Testis (tissue), 2 donors: Measurements from ENCODE around the gene ZMAT5.

Source experiments
- POLR2A ChIP-seq: fragments of 450-650 bp; IDR thresholded peaks from one replicate; pipeline ENCODE4 v1.6.1; 2017; ENCODE audit warnings: antibody characterized with exemption, mild to moderate bottlenecking, moderate library complexity
- TF ChIP-seq, protein P1 (sequence below), 3 experiments: fragments of 450-650 bp in 2 of 3; fragments of 200-600 bp in 1 of 3; sonication (generic) in 1 of 3; IDR thresholded peaks; one replicate each; pipeline ENCODE4 v1.5.1; 2016 to 2019; ENCODE audit warnings: antibody characterized with exemption in 3 of 3, mild to moderate bottlenecking in 2 of 3, moderate library complexity in 1 of 3

DNA sequence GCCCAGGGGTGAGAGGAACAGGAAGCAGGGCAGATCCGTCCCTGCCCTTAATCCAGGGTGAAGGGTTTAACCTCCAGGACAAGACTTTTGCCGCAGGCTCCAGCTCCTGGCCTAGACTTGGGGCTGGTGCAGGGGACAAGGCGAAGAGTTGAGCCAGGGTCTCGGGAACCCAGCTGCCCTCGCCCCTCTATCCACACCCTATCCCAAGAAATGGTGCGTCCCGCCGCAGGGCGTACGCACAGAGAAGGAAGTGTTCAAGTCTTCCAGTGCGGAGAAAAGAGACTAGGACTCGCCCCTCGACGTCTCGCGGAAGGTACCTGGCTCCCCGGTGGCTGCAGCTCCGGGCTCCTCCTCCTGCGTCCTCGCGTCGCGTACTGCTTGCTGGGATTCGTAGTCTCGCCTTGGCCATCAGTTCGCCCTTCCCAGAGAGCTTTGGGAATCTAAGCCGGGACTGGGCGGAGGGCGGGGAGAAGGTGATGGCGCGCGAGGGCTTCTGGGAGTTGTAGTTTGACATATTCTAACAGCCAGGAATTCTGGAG lies at the start of gene ZMAT5:
- TF ChIP-seq POLR2A, result no peak
- TF ChIP-seq, protein P1, sequence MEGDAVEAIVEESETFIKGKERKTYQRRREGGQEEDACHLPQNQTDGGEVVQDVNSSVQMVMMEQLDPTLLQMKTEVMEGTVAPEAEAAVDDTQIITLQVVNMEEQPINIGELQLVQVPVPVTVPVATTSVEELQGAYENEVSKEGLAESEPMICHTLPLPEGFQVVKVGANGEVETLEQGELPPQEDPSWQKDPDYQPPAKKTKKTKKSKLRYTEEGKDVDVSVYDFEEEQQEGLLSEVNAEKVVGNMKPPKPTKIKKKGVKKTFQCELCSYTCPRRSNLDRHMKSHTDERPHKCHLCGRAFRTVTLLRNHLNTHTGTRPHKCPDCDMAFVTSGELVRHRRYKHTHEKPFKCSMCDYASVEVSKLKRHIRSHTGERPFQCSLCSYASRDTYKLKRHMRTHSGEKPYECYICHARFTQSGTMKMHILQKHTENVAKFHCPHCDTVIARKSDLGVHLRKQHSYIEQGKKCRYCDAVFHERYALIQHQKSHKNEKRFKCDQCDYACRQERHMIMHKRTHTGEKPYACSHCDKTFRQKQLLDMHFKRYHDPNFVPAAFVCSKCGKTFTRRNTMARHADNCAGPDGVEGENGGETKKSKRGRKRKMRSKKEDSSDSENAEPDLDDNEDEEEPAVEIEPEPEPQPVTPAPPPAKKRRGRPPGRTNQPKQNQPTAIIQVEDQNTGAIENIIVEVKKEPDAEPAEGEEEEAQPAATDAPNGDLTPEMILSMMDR (IDR thresholded peaks at IDR 0.05), result no peak
